Measurements from ENCODE around the gene LHFPL3.
A peak's percentile ranks its signal among the peaks of the same experiment; 100 is the strongest.

Gene LHFPL3

GRCh38 chr7:104530251-104530650, 201.8 kb downstream of the LHFPL3 start:
- TF ChIP-seq CTCF (IDR thresholded peaks at IDR 0.05) = no peak

- TF ChIP-seq CTCF (IDR thresholded peaks at IDR 0.05) = no peak
Observed at GRCh38 chr7:104534149-104534548, 205.7 kb downstream of the LHFPL3 start.

- no peak for TF ChIP-seq CTCF (IDR thresholded peaks at IDR 0.05)
Observed at GRCh38 chr7:104535841-104536240, 207.4 kb downstream of the LHFPL3 start.

- no peak for TF ChIP-seq CTCF (IDR thresholded peaks at IDR 0.05)
Observed at GRCh38 chr7:104536956-104537355, 208.6 kb downstream of the LHFPL3 start.

GRCh38 chr7:104538152-104538551, 209.7 kb downstream of the LHFPL3 start:
- TF ChIP-seq CTCF (IDR thresholded peaks at IDR 0.05) = no peak

GRCh38 chr7:104541897-104542296, 213.5 kb downstream of the LHFPL3 start:
- TF ChIP-seq CTCF (IDR thresholded peaks at IDR 0.05) = no peak

GRCh38 chr7:104548861-104549260, 220.5 kb downstream of the LHFPL3 start:
- 0 out of 2 replicates have a peak, but pooled peaks have one; percentile 14 for TF ChIP-seq CTCF (IDR thresholded peaks at IDR 0.05)

GRCh38 chr7:104550362-104550761, 222.0 kb downstream of the LHFPL3 start:
- no peak for TF ChIP-seq CTCF (IDR thresholded peaks at IDR 0.05)
